Measurements from ENCODE around the gene ENPEP.

The ENPEP gene

GRCh38 chr4:110602061-110602460 lies 126.1 kb downstream of the ENPEP start:
- no peak for DNase-seq (ENCODE audit: low spot score)

- no peak for DNase-seq (ENCODE audit: low spot score)
These were observed 129.1 kb downstream of the ENPEP start for GRCh38 chr4:110605077-110605476.

GRCh38 chr4:110609044-110609750 lies 133.2 kb downstream of the ENPEP start:
- DNase-seq (ENCODE audit: low spot score), result no peak

- DNase-seq (ENCODE audit: low spot score), result no peak
These were observed 134.6 kb downstream of the ENPEP start for GRCh38 chr4:110610620-110610939.

- no peak for DNase-seq (ENCODE audit: low spot score)
These were observed 135.2 kb downstream of the ENPEP start for GRCh38 chr4:110610940-110611831.

GRCh38 chr4:110611968-110612447 lies 136.1 kb downstream of the ENPEP start:
- no peak for DNase-seq (ENCODE audit: low spot score)

GRCh38 chr4:110612631-110613269 lies 136.8 kb downstream of the ENPEP start:
- no peak for DNase-seq (ENCODE audit: low spot score)

- DNase-seq (ENCODE audit: low spot score), result no peak
These were observed 137.8 kb downstream of the ENPEP start for GRCh38 chr4:110613745-110614144.

GRCh38 chr4:110614173-110614963 lies 138.4 kb downstream of the ENPEP start:
- DNase-seq (ENCODE audit: low spot score), result no peak

All from kidney capillary endothelial cell (primary cell).